ENCODE data around the gene CX3CR1.

Gene CX3CR1

GRCh38 chr3:39251576-39251975, 28.3 kb downstream of the CX3CR1 start:
- ChIA-PET POLR2A (no interaction called here), CTCF (no interaction called here)
- DNase-seq (ENCODE audit: extremely low spot score), result no peak
- TF ChIP-seq HDGF (IDR thresholded peaks at IDR 0.05; ENCODE audit: borderline replicate concordance) (no peak), FOXK2 (IDR thresholded peaks at IDR 0.05) (no peak), ELF4 (IDR thresholded peaks at IDR 0.05) (no peak), PKNOX1 (IDR thresholded peaks at IDR 0.05) (no peak), CTBP1 (IDR thresholded peaks at IDR 0.05; ENCODE audit: borderline replicate concordance) (no peak), ARNT (IDR thresholded peaks at IDR 0.05) (no peak), SUZ12 (IDR thresholded peaks at IDR 0.05) (no peak), TARDBP (IDR thresholded peaks at IDR 0.05) (no peak), FOXA1 (IDR thresholded peaks at IDR 0.05) (no peak), LEF1 (IDR thresholded peaks at IDR 0.05; ENCODE audit: borderline replicate concordance) (no peak), SP1 (IDR thresholded peaks at IDR 0.05) (no peak), BHLHE40 (IDR thresholded peaks at IDR 0.05; ENCODE audit: borderline replicate concordance) (no peak), ZNF384 (IDR thresholded peaks at IDR 0.05) (no peak), NFRKB (IDR thresholded peaks at IDR 0.05) (no peak), L3MBTL2 (conservative IDR thresholded peaks at IDR 0.05) (no peak), FOXM1 (IDR thresholded peaks at IDR 0.05; ENCODE audit: borderline replicate concordance) (no peak)

- TF ChIP-seq FOXA1 (IDR thresholded peaks at IDR 0.05) (no peak), SUZ12 (IDR thresholded peaks at IDR 0.05) (no peak), ZNF384 (IDR thresholded peaks at IDR 0.05) (no peak), CTBP1 (IDR thresholded peaks at IDR 0.05; ENCODE audit: borderline replicate concordance) (no peak), SP1 (IDR thresholded peaks at IDR 0.05) (no peak), BHLHE40 (IDR thresholded peaks at IDR 0.05; ENCODE audit: borderline replicate concordance) (no peak), ARNT (IDR thresholded peaks at IDR 0.05) (no peak), L3MBTL2 (conservative IDR thresholded peaks at IDR 0.05) (no peak), HDGF (IDR thresholded peaks at IDR 0.05; ENCODE audit: borderline replicate concordance) (no peak), FOXM1 (IDR thresholded peaks at IDR 0.05; ENCODE audit: borderline replicate concordance) (no peak), PKNOX1 (IDR thresholded peaks at IDR 0.05) (no peak), TARDBP (IDR thresholded peaks at IDR 0.05) (no peak), ELF4 (IDR thresholded peaks at IDR 0.05) (no peak), LEF1 (IDR thresholded peaks at IDR 0.05; ENCODE audit: borderline replicate concordance) (no peak), FOXK2 (IDR thresholded peaks at IDR 0.05) (no peak), NFRKB (IDR thresholded peaks at IDR 0.05) (no peak)
- ChIA-PET POLR2A (no interaction called here), CTCF (no interaction called here)
Observed at GRCh38 chr3:39250116-39250747, 29.6 kb downstream of the CX3CR1 start.

DNA sequence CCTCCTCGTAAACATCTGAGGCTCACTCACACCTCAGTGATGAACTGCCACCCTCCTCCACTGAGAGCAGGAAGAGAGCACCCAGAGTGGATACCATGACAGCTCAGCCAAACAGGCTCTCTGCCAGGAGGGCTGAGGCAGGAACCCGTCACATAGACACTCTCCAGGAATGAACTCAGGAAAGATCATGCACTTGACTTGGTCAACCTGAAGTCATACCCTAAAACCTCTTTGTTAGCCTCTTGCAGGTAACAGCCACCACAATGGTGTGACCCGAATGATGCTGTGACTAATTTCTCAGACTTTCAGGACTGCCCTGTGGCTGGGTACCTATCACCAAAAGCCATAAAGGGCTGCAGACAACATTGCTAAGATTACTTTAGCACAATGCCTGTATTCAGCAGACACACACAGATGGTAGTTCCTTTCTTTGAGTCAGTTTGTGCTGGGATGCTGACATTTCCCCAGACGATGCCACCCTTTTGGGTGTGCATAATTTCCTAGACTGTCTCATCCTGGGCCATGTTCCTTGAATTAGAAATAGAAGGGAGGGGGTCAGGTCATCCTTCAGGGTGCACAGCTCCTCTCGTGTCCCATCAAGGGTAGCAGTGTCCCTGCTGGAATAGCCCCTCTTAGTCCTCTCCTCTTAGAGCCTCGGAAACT, 30.3 kb downstream of the CX3CR1 start:
- no peak for TF ChIP-seq TARDBP (IDR thresholded peaks at IDR 0.05)
- no peak for TF ChIP-seq NFRKB (IDR thresholded peaks at IDR 0.05)
- TF ChIP-seq PKNOX1 (IDR thresholded peaks at IDR 0.05), result no peak
- no peak for TF ChIP-seq SP1 (IDR thresholded peaks at IDR 0.05)
- TF ChIP-seq ELF4 (IDR thresholded peaks at IDR 0.05), result no peak
- TF ChIP-seq SUZ12 (IDR thresholded peaks at IDR 0.05), result no peak
- TF ChIP-seq FOXK2 (IDR thresholded peaks at IDR 0.05), result no peak
- TF ChIP-seq L3MBTL2 (conservative IDR thresholded peaks at IDR 0.05), result no peak
- TF ChIP-seq LEF1 (IDR thresholded peaks at IDR 0.05; ENCODE audit: borderline replicate concordance), result no peak
- TF ChIP-seq ZNF384 (IDR thresholded peaks at IDR 0.05), result no peak
- no peak for TF ChIP-seq BHLHE40 (IDR thresholded peaks at IDR 0.05; ENCODE audit: borderline replicate concordance)
- no peak for TF ChIP-seq FOXA1 (IDR thresholded peaks at IDR 0.05)
- TF ChIP-seq CTBP1 (IDR thresholded peaks at IDR 0.05; ENCODE audit: borderline replicate concordance), result no peak
- TF ChIP-seq ARNT (IDR thresholded peaks at IDR 0.05), result no peak
- no peak for TF ChIP-seq FOXM1 (IDR thresholded peaks at IDR 0.05; ENCODE audit: borderline replicate concordance)
- POLR2A ChIA-PET, result no interaction called here
- no peak for DNase-seq (ENCODE audit: extremely low spot score)
- CTCF ChIA-PET, result no interaction called here

More at GRCh38 chr3:39250116-39250747, 29.6 kb downstream of the CX3CR1 start:
- DNase-seq (ENCODE audit: extremely low spot score), result no peak

DNA sequence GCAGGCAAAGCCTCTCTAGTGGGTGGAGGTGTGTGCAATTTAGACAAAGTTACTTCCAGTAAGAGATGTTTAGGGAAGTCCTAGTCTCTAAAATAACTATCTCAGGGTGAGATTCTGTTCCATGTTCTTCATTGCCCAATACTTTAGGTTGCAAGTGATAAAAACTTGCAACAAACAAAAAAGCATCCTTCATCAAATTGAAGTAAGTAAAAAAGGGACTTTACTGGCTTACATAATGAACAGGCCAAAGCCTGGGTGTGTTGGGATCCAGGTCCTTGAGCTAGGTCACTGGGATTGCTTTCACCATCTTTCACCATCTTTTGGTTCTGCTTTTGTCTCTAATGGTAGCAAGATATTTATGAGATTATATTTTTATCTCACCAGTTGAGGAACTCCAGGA, 38.3 kb downstream of the CX3CR1 start:
- CTCF ChIA-PET, result no interaction called here
- POLR2A ChIA-PET, result no interaction called here
- TF ChIP-seq ZNF384 (IDR thresholded peaks at IDR 0.05), result no peak
- TF ChIP-seq BHLHE40 (IDR thresholded peaks at IDR 0.05; ENCODE audit: borderline replicate concordance), result no peak
- TF ChIP-seq CTBP1 (IDR thresholded peaks at IDR 0.05; ENCODE audit: borderline replicate concordance), result no peak
- TF ChIP-seq SP1 (IDR thresholded peaks at IDR 0.05), result no peak
- TF ChIP-seq TARDBP (IDR thresholded peaks at IDR 0.05), result no peak
- no peak for TF ChIP-seq FOXA1 (IDR thresholded peaks at IDR 0.05)
- no peak for TF ChIP-seq FOXM1 (IDR thresholded peaks at IDR 0.05; ENCODE audit: borderline replicate concordance)
- no peak for TF ChIP-seq SUZ12 (IDR thresholded peaks at IDR 0.05)
- TF ChIP-seq HDGF (IDR thresholded peaks at IDR 0.05; ENCODE audit: borderline replicate concordance), result no peak
- no peak for TF ChIP-seq FOXK2 (IDR thresholded peaks at IDR 0.05)
- TF ChIP-seq L3MBTL2 (conservative IDR thresholded peaks at IDR 0.05), result no peak
- no peak for TF ChIP-seq LEF1 (IDR thresholded peaks at IDR 0.05; ENCODE audit: borderline replicate concordance)
- no peak for TF ChIP-seq NFRKB (IDR thresholded peaks at IDR 0.05)
- no peak for TF ChIP-seq PKNOX1 (IDR thresholded peaks at IDR 0.05)
- no peak for DNase-seq (ENCODE audit: extremely low spot score)

- TF ChIP-seq SUZ12 (IDR thresholded peaks at IDR 0.05) (no peak), NFRKB (IDR thresholded peaks at IDR 0.05) (no peak), LEF1 (IDR thresholded peaks at IDR 0.05; ENCODE audit: borderline replicate concordance) (no peak), FOXK2 (IDR thresholded peaks at IDR 0.05) (no peak), ELF4 (IDR thresholded peaks at IDR 0.05) (no peak), ARNT (IDR thresholded peaks at IDR 0.05) (no peak)
- POLR2A ChIA-PET, result no interaction called here
- DNase-seq (ENCODE audit: extremely low spot score), result no peak
- CTCF ChIA-PET, result no interaction called here
Observed at GRCh38 chr3:39237027-39237426, 42.8 kb downstream of the CX3CR1 start.
